Measurements from ENCODE around the gene FAM227B.

DNA sequence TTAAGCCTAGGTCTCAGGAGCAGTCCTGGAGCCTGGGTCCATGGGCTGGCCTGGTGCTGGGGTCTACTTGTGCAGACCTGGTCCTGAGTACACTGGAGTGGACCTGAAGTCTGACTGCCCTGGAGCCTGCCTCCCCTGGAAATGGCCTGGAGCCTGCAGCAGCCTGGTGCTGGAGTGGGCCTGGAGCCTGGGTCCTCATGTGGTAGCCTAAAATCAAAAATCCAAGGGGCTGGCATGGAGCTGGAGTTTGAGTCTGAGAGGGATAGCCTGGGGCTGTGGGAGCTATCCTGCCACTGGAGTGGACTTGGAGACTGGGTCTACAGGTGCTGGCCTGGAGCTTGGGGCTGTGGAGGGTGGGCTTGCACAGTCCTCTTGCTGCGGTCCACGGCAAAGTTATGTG, 15.0 kb downstream of the FAM227B start:
- TF ChIP-seq POLR2A (IDR thresholded peaks at IDR 0.05) = no peak
- TF ChIP-seq, protein P1, sequence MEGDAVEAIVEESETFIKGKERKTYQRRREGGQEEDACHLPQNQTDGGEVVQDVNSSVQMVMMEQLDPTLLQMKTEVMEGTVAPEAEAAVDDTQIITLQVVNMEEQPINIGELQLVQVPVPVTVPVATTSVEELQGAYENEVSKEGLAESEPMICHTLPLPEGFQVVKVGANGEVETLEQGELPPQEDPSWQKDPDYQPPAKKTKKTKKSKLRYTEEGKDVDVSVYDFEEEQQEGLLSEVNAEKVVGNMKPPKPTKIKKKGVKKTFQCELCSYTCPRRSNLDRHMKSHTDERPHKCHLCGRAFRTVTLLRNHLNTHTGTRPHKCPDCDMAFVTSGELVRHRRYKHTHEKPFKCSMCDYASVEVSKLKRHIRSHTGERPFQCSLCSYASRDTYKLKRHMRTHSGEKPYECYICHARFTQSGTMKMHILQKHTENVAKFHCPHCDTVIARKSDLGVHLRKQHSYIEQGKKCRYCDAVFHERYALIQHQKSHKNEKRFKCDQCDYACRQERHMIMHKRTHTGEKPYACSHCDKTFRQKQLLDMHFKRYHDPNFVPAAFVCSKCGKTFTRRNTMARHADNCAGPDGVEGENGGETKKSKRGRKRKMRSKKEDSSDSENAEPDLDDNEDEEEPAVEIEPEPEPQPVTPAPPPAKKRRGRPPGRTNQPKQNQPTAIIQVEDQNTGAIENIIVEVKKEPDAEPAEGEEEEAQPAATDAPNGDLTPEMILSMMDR (IDR thresholded peaks at IDR 0.05 in 8 of 11, conservative IDR thresholded peaks at IDR 0.05 in 3 of 11) = no peak
- no peak for TF ChIP-seq POLR2AphosphoS5 (IDR thresholded peaks at IDR 0.05)

Measured in spleen (tissue), 7 donors.